ENCODE results near the gene SCN8A.

Gene SCN8A

DNA sequence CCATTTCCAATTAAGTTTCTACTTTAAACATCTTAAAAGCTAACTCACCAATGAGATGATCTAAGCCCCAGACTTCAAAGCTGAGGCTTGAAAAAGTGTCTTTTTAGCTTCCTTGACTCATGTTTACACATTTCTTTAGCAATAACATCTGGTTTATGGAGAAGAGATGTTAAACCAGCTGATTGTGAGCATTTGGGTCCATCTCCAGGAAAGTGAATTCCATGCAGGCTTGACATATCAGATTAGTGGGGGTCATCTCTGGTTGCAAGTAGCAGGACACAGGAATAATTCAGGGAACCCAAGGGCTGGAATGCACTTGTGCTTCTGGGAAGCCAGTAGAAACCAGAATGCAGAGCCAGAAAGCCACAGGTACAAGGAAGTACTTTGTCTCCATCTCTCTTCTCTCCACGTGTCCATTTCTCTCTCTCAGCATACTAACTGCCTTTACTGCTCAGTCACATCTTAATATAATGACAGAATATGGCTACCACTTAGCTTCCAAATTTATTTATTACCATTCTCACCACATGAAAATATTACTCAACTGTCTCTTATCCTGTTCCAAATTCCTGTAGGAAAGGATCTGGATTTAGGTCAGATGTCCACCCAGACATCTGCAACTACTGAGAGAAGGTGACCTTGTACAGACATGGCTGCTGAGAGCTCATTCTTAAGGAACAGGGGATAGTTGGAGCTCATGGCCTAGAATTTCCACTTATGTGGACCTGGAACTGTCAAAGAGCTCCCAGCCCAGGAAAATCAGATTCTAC lies 104.4 kb downstream of the SCN8A start:
- no peak for TF ChIP-seq POLR2AphosphoS5 (IDR thresholded peaks at IDR 0.05; ENCODE audit: low read depth, low read length)
- DNase-seq (ENCODE audit: insufficient read length) (no peak), FAIRE-seq (no peak)

DNA sequence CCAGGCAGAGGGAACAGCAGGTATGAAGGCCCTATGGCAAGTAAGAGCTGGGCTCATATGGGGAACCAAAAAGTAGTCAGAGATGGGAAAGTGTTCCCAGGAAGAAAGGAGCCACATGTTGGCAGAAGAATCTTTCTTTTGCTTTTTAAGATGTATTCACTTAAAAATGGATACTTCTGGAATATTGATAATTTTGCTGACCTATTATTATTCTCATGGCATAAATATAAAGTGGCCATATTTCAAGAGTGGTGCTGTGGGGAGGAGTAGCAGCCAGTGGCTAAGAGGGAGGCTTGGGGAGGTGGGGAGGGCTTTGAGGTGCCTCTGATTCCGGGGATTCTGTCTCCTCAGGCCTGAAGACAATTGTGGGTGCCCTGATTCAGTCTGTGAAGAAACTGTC lies 108.2 kb downstream of the SCN8A start:
- no peak for FAIRE-seq

DNA sequence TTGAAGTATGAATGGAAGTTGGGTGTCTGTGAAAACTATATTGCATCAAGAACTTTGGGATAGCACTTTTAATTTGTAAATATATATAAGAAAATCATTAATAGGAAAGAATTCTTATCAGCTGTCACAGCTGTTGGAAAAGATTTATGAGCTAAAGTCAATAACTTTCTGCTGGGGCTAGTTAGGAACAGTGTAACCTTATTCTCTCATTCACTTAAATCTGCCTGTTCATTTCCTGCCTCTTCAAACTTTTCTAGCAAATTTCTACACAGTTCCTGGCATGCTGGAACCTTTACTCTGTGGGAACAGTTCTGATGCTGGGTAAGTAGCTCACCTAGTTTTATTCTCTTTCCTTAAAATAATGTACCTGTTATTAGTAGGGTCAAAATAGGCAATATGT lies 109.9 kb downstream of the SCN8A start:
- FAIRE-seq: peak; percentile 17
- TF ChIP-seq TAF1 (IDR thresholded peaks at IDR 0.05; ENCODE audit: borderline replicate concordance, low read depth, low read length) (no peak), POLR2AphosphoS5 (IDR thresholded peaks at IDR 0.05; ENCODE audit: low read depth, low read length) (no peak), POLR2A (IDR thresholded peaks at IDR 0.05; ENCODE audit: low read depth, low read length) (no peak)

More for the DNA sequence above, 108.2 kb downstream of the SCN8A start:
- no peak for DNase-seq (ENCODE audit: insufficient read length)
- TF ChIP-seq POLR2AphosphoS5 (IDR thresholded peaks at IDR 0.05; ENCODE audit: low read depth, low read length) (no peak), TAF1 (IDR thresholded peaks at IDR 0.05; ENCODE audit: borderline replicate concordance, low read depth, low read length) (no peak), POLR2A (IDR thresholded peaks at IDR 0.05; ENCODE audit: low read depth, low read length) (no peak)

DNA sequence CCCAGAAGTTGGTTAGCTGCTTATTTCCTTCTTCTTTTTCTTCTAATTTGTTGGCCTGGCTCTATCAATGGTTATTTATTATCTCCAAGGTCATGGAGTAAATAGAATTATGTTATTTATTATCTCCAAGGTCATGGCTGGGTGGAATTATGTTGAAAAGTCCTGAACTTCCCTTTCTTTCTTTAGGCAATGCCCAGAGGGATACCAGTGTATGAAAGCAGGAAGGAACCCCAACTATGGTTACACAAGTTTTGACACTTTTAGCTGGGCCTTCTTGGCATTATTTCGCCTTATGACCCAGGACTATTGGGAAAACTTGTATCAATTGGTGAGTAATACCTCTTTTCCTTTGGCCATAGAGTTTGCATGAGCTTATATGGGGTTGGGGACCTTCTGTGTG lies 111.6 kb downstream of the SCN8A start:
- FAIRE-seq (no peak), DNase-seq (ENCODE audit: insufficient read length) (no peak)
- no peak for TF ChIP-seq POLR2AphosphoS5 (IDR thresholded peaks at IDR 0.05; ENCODE audit: low read depth, low read length)
- TF ChIP-seq POLR2A (IDR thresholded peaks at IDR 0.05; ENCODE audit: low read depth, low read length): no peak
- no peak for TF ChIP-seq TAF1 (IDR thresholded peaks at IDR 0.05; ENCODE audit: borderline replicate concordance, low read depth, low read length)

More for the DNA sequence above, 109.9 kb downstream of the SCN8A start:
- DNase-seq (ENCODE audit: insufficient read length): no peak

DNA sequence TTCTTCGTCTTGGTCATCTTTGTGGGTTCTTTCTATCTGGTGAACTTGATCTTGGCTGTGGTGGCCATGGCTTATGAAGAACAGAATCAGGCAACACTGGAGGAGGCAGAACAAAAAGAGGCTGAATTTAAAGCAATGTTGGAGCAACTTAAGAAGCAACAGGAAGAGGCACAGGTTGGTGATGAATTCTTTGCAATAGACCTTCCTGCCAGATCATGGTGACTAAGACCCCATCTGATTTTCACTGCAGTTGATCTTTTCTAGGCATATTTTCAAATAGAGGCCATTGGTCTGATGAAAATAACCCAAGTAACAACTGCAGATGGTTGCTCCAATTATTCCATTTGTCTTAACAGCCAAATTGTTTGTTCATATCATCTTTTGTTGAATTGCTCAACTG lies 114.4 kb downstream of the SCN8A start:
- TF ChIP-seq POLR2A (IDR thresholded peaks at IDR 0.05; ENCODE audit: low read depth, low read length) (no peak), TAF1 (IDR thresholded peaks at IDR 0.05; ENCODE audit: borderline replicate concordance, low read depth, low read length) (no peak), POLR2AphosphoS5 (IDR thresholded peaks at IDR 0.05; ENCODE audit: low read depth, low read length) (no peak)
- FAIRE-seq (no peak), DNase-seq (ENCODE audit: insufficient read length) (no peak)

DNA sequence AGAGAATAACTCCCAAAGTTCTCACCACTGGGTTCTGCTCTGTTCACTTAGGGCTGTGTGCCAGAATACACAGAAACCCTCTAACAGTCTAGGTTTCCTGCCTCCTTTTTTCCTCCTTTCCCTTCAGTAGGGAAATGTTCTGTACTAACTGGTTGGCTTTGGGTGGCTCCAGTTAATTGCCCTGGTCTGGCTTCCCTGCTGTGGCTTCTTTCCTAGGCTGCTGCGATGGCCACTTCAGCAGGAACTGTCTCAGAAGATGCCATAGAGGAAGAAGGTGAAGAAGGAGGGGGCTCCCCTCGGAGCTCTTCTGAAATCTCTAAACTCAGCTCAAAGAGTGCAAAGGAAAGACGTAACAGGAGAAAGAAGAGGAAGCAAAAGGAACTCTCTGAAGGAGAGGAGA lies 115.2 kb downstream of the SCN8A start:
- no peak for TF ChIP-seq TAF1 (IDR thresholded peaks at IDR 0.05; ENCODE audit: borderline replicate concordance, low read depth, low read length)
- TF ChIP-seq POLR2AphosphoS5 (IDR thresholded peaks at IDR 0.05; ENCODE audit: low read depth, low read length): no peak
- TF ChIP-seq POLR2A (IDR thresholded peaks at IDR 0.05; ENCODE audit: low read depth, low read length): no peak
- no peak for DNase-seq (ENCODE audit: insufficient read length)
- FAIRE-seq: no peak

DNA sequence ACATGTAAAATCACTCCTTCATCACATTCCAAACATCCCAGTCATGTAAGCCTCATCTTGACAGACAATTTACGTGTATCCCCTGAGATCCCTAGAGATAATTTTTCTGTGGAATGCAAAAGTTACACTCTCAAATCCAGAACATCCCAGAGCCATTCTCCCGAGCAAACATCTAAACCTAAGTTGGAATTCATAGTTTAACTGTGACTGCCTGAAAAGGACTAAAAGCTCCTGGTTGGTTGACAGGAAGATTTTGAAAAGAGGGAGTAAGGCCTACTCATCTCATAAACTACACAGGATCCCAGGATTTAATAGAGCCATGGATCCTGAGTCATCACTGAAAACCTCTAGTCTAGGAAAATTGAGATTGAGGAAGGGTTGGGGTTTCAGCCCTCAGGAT lies 123.6 kb downstream of the SCN8A start:
- no peak for DNase-seq (ENCODE audit: insufficient read length)
- no peak for FAIRE-seq
- TF ChIP-seq POLR2AphosphoS5 (IDR thresholded peaks at IDR 0.05; ENCODE audit: low read depth, low read length): no peak
- TF ChIP-seq POLR2A (IDR thresholded peaks at IDR 0.05; ENCODE audit: low read depth, low read length): no peak
- no peak for TF ChIP-seq TAF1 (IDR thresholded peaks at IDR 0.05; ENCODE audit: borderline replicate concordance, low read depth, low read length)

DNA sequence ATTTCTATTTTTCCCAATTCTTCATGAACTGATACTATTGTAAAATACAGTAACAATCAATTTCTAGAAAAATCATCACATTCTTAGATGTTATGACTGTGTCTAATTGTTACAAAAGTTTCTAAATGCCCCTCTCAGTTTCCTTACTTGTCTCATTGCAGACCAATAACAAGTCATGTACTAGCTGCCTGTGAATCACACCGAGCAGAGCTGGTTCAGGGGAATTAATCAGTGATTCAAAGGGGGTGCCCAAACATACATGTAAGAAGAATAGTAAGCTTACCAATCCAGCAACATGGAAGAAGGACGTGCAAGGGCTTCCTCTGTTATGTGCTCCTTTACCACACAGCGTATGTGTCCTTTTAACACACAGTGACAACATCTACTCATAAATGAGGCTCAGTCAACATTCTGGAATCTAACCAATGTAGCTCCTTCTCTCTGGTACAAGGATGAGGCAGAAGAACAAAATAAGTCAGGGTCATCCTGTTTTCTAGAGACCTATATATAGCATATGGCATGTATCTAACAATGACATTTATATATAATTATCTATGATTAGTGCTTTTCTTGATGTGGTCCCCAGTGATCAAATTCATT lies 126.4 kb downstream of the SCN8A start:
- no peak for FAIRE-seq
- TF ChIP-seq POLR2AphosphoS5 (IDR thresholded peaks at IDR 0.05; ENCODE audit: low read depth, low read length) (no peak), POLR2A (IDR thresholded peaks at IDR 0.05; ENCODE audit: low read depth, low read length) (no peak), TAF1 (IDR thresholded peaks at IDR 0.05; ENCODE audit: borderline replicate concordance, low read depth, low read length) (no peak)
- DNase-seq (ENCODE audit: insufficient read length): no peak

DNA sequence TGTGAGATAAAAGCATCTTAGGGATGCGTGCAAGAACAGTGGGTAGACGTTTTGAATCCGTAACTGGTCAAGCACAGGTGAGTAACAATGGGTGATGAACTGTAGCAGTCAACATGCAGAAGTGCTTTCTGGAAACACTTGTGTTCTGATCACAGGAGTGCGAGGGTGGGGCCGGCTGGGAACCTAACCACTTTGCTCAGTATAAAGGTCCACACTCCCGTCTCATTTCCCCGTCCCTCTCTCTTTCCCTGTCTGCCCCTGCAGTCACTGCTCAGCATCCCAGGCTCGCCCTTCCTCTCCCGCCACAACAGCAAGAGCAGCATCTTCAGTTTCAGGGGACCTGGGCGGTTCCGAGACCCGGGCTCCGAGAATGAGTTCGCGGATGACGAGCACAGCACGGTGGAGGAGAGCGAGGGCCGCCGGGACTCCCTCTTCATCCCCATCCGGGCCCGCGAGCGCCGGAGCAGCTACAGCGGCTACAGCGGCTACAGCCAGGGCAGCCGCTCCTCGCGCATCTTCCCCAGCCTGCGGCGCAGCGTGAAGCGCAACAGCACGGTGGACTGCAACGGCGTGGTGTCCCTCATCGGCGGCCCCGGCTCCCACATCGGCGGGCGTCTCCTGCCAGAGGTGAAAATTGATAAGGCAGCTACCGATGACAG lies 130.4 kb downstream of the SCN8A start:
- no peak for FAIRE-seq
- DNase-seq (ENCODE audit: insufficient read length): peak; percentile 19
- no peak for TF ChIP-seq POLR2A (IDR thresholded peaks at IDR 0.05; ENCODE audit: low read depth, low read length)
- no peak for TF ChIP-seq TAF1 (IDR thresholded peaks at IDR 0.05; ENCODE audit: borderline replicate concordance, low read depth, low read length)
- no peak for TF ChIP-seq POLR2AphosphoS5 (IDR thresholded peaks at IDR 0.05; ENCODE audit: low read depth, low read length)

DNA sequence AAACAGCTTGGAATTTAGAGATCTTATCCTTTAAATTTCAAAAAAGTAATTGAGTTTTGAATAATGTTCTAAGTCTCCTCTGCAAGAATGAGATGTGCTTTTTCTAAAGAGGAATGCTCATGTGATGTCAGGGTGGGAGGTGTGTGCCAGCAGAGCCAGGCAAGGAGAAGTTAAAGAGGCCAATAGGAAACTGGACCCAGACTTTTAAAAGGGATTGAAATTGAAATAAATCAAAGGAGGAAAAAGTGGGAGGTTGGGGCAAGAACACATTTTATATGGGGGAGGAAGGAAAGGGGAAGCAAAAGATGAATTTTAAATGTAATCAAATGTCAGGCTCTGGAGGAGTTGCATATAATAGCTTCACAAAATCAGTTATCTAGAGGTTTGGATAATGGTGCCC lies 131.4 kb downstream of the SCN8A start:
- no peak for TF ChIP-seq POLR2AphosphoS5 (IDR thresholded peaks at IDR 0.05; ENCODE audit: low read depth, low read length)
- TF ChIP-seq POLR2A (IDR thresholded peaks at IDR 0.05; ENCODE audit: low read depth, low read length): no peak
- no peak for FAIRE-seq

DNA sequence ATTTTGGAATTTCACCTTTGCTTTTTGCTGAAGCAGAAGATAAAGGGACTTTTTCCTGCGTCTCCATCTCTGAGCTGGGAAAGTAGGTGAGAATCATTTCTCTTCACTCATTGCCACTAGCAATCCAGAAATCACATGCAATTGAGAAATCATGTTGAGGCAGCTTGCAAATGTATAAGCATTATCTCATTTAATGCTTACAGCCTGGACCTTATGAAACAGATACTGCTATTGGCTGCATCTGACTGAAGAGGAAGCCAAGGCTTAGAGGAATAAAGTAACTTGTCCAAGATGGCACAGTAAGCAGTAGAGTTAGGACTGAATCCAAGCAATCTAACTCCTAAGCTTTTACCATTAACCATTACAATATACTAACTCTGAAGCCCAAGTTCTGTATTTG lies 135.1 kb downstream of the SCN8A start:
- no peak for FAIRE-seq
- TF ChIP-seq POLR2A (IDR thresholded peaks at IDR 0.05; ENCODE audit: low read depth, low read length) (no peak), POLR2AphosphoS5 (IDR thresholded peaks at IDR 0.05; ENCODE audit: low read depth, low read length) (no peak), TAF1 (IDR thresholded peaks at IDR 0.05; ENCODE audit: borderline replicate concordance, low read depth, low read length) (no peak)
- no peak for DNase-seq (ENCODE audit: insufficient read length)

More for the DNA sequence above, 131.4 kb downstream of the SCN8A start:
- no peak for DNase-seq (ENCODE audit: insufficient read length)

DNA sequence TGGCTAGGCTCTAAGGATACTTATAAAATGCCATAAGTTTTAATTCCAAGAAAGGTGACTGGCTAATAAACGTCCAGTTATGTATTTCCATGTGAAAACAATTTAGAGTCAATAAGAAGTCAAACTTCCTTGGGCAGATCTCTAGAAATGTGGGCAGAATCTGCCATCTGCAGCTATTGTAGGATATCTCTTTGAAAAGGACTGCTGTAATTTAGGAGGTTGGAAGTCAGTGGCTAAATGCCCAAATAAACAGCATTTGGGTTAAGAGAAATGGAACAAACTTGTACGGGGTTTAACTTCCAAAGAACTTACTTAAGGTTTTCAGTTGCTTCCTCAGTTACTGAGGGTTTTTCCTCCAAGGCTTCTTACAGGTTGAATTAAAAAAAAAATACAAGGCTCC lies 135.9 kb downstream of the SCN8A start:
- DNase-seq (ENCODE audit: insufficient read length): no peak
- TF ChIP-seq POLR2A (IDR thresholded peaks at IDR 0.05; ENCODE audit: low read depth, low read length) (no peak), TAF1 (IDR thresholded peaks at IDR 0.05; ENCODE audit: borderline replicate concordance, low read depth, low read length) (no peak), POLR2AphosphoS5 (IDR thresholded peaks at IDR 0.05; ENCODE audit: low read depth, low read length) (no peak)
- FAIRE-seq: no peak
